ENCODE data around the gene CD302. TPM values are rescaled to one million over a fixed set of nuclear protein-coding genes. Genes with fewer than 3 reads are reported as not detected.

CD302 gene
- total RNA-seq, 1 experiment from 2014 or later, result 0.68 TPM

DNA sequence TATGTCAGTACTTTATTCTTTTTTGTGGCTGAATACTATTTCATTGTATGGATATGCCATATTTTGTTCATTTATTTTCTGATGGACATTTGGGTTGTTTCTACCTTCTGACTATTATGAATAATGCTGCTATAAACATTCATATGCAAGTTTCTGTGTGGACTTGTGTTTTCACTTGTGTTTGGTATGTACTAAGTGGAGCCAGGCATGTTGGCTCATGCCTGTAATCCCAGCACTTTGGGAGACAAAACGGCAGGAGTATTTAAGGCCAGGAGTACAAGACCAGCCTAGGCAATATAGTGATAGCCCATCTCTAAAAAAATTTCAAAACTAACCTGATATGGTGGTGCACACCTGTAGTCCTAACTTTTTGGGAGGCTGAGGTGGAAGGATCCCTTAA, 62.4 kb downstream of the CD302 start:
- Histone ChIP-seq H3K27me3 (ENCODE audit: insufficient read depth, low read length) (no peaks in the 10 kb centered on the region), H3K23ac (ENCODE audit: insufficient read length, low read depth, low read length) (no peak overlapping the region), H2AFZ (ENCODE audit: low read length) (no peak overlapping the region), H3T11ph (ENCODE audit: low read length) (no peak overlapping the region), H3K9me3 (ENCODE audit: control insufficient read depth, low read depth, low read length) (no peaks in the 10 kb centered on the region), H2BK20ac (ENCODE audit: low read depth, low read length, poor library complexity, severe bottlenecking) (no peak overlapping the region), H3K79me1 (ENCODE audit: insufficient read depth, low read depth, low read length, poor library complexity, severe bottlenecking) (peaks cover 7% of the 10 kb centered on the region), H3K23me2 (ENCODE audit: insufficient read length, low read depth, low read length, poor library complexity, severe bottlenecking) (no peaks in the 10 kb centered on the region), H2BK12ac (ENCODE audit: insufficient read length, low read depth, low read length) (no peak overlapping the region), H3K56ac (ENCODE audit: insufficient read length, low read depth, low read length) (no peak overlapping the region), H3K14ac (ENCODE audit: insufficient read depth, low read length) (no peak overlapping the region), H2AK5ac (ENCODE audit: insufficient read length, low read length) (no peak overlapping the region), H3K4ac (ENCODE audit: low read depth, low read length) (no peak overlapping the region), H3K79me2 (ENCODE audit: insufficient read depth, low read length) (peaks cover 6% of the 10 kb centered on the region; the same call in 1 of the 2 replicates), H4K5ac (ENCODE audit: insufficient read length, low read depth, low read length) (no peak overlapping the region), H2BK15ac (ENCODE audit: low read depth, low read length) (no peak overlapping the region), H2BK120ac (ENCODE audit: low read depth, low read length, poor library complexity, severe bottlenecking) (no peak overlapping the region), H2BK5ac (ENCODE audit: insufficient read length, low read length) (no peak overlapping the region), H3K27ac (ENCODE audit: insufficient read length, low read depth, low read length) (no peak overlapping the region), H4K20me1 (ENCODE audit: control insufficient read depth, insufficient read depth, insufficient read length) (no peaks in the 10 kb centered on the region), H4K91ac (ENCODE audit: insufficient read length, low read depth, low read length) (no peak overlapping the region), H4K8ac (replicated peaks; ENCODE audit: insufficient read length, low read depth, low read length) (no peak overlapping the region), H3K4me1 (ENCODE audit: insufficient read depth, low read length) (no peaks in the 10 kb centered on the region), H3K4me2 (ENCODE audit: insufficient read depth, insufficient read length, low read length) (no peak overlapping the region), H3K9ac (ENCODE audit: extremely low read depth, insufficient read length, low read length) (no peak overlapping the region), H3K18ac (ENCODE audit: insufficient read length, low read depth, low read length) (no peak overlapping the region)
- no peak overlapping the region for H3K4me3 Mint-ChIP-seq
- peak overlapping the region in 2 of 3 experiments; percentile 37 to 84; a peak in 3 of 7 replicates for H3K27ac Mint-ChIP-seq
- peaks cover 0 to 2% of the 10 kb centered on the region in 2 experiments; a peak in 1 of 4 replicates for H3K4me1 Mint-ChIP-seq
- H3K9me3 Mint-ChIP-seq, result no peaks in the 10 kb centered on the region
- no peaks in the 10 kb centered on the region for H3K27me3 Mint-ChIP-seq (ENCODE audit: low read depth)
- DNase-seq, result no peak
- WGBS (ENCODE audit: extremely low coverage, insufficient read length, low lambda C conversion rate), result no CpG with 5 or more reads among the region's 1 CpG
- TF ChIP-seq, protein P1, sequence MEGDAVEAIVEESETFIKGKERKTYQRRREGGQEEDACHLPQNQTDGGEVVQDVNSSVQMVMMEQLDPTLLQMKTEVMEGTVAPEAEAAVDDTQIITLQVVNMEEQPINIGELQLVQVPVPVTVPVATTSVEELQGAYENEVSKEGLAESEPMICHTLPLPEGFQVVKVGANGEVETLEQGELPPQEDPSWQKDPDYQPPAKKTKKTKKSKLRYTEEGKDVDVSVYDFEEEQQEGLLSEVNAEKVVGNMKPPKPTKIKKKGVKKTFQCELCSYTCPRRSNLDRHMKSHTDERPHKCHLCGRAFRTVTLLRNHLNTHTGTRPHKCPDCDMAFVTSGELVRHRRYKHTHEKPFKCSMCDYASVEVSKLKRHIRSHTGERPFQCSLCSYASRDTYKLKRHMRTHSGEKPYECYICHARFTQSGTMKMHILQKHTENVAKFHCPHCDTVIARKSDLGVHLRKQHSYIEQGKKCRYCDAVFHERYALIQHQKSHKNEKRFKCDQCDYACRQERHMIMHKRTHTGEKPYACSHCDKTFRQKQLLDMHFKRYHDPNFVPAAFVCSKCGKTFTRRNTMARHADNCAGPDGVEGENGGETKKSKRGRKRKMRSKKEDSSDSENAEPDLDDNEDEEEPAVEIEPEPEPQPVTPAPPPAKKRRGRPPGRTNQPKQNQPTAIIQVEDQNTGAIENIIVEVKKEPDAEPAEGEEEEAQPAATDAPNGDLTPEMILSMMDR (conservative IDR thresholded peaks at IDR 0.05), result no peak
- H3K36me3 Mint-ChIP-seq (ENCODE audit: insufficient read depth in 1 of 3, low read depth in 3 of 3), result peaks cover 34 to 77% (median 71%) of the 10 kb centered on the region in 3 experiments
